H9 (cell line): Measurements from ENCODE around the gene CRACDL. TPM values are rescaled to one million over a fixed set of nuclear protein-coding genes. Genes with fewer than 3 reads are reported as not detected.

ENCODE experiments used
- DNase-seq: peaks from one replicate; pipeline ENCODE4 v3.0.0-alpha.2; 2017
- H2AFZ ChIP-seq: one replicate; pipeline ENCODE4 v1.6.1; 2013; ENCODE audit warnings: mild to moderate bottlenecking, low read length, control low read depth, moderate library complexity
- H2AK5ac ChIP-seq: 2 replicates; pipeline ENCODE4 v1.6.1; 2013; ENCODE audit warnings: low read length, control low read depth, mixed read lengths; ENCODE audit not compliant: insufficient read length
- H2BK120ac ChIP-seq: one replicate; pipeline ENCODE4 v1.6.1; 2013; ENCODE audit warnings: low read depth, mild to moderate bottlenecking, low read length, control low read depth, inconsistent platforms; ENCODE audit not compliant: poor library complexity, severe bottlenecking
- H2BK12ac ChIP-seq: 2 replicates; pipeline ENCODE4 v1.6.1; 2013; ENCODE audit warnings: low read length, control low read depth, mixed read lengths, low read depth; ENCODE audit not compliant: insufficient read length
- H2BK15ac ChIP-seq: 2 replicates; pipeline ENCODE4 v1.6.1; 2013; ENCODE audit warnings: low read depth, low read length, control low read depth
- H2BK20ac ChIP-seq: one replicate; pipeline ENCODE4 v1.6.1; 2013; ENCODE audit warnings: low read depth, mild to moderate bottlenecking, low read length, control low read depth, inconsistent platforms; ENCODE audit not compliant: poor library complexity, severe bottlenecking
- H2BK5ac ChIP-seq: 2 replicates; pipeline ENCODE4 v1.6.1; 2013; ENCODE audit warnings: low read length, control low read depth, mixed read lengths; ENCODE audit not compliant: insufficient read length
- H3K14ac ChIP-seq: 2 replicates; pipeline ENCODE4 v1.6.1; 2013; ENCODE audit warnings: low read length, control low read depth; ENCODE audit not compliant: insufficient read depth
- H3K18ac ChIP-seq: 2 replicates; pipeline ENCODE4 v1.6.1; 2013; ENCODE audit warnings: low read depth, mild to moderate bottlenecking, mixed read lengths, low read length, control low read depth; ENCODE audit not compliant: insufficient read length
- H3K23ac ChIP-seq: 2 replicates; pipeline ENCODE4 v1.6.1; 2013; ENCODE audit warnings: low read length, control low read depth, mixed read lengths, low read depth; ENCODE audit not compliant: insufficient read length
- H3K23me2 ChIP-seq: 2 replicates; pipeline ENCODE4 v1.6.1; 2013; ENCODE audit warnings: low read depth, mild to moderate bottlenecking, mixed read lengths, low read length, control low read depth; ENCODE audit not compliant: insufficient read length, poor library complexity, severe bottlenecking
- H3K27ac ChIP-seq: 2 replicates; pipeline ENCODE4 v1.5.1; 2013; ENCODE audit warnings: low read length, control low read depth, mixed read lengths, low read depth; ENCODE audit not compliant: insufficient read length
- H3K27me3 ChIP-seq: 2 replicates; pipeline ENCODE4 v1.6.1; 2013; ENCODE audit warnings: low read length, control low read depth, inconsistent platforms; ENCODE audit not compliant: insufficient read depth
- H3K4ac ChIP-seq: 2 replicates; pipeline ENCODE4 v1.6.1; 2013; ENCODE audit warnings: low read depth, mild to moderate bottlenecking, control low read depth, inconsistent platforms, low read length, moderate library complexity
- H3K4me1 ChIP-seq: 2 replicates; pipeline ENCODE4 v1.6.1; 2013; ENCODE audit warnings: low read length, control low read depth, inconsistent platforms; ENCODE audit not compliant: insufficient read depth
- H3K4me2 ChIP-seq: 2 replicates; pipeline ENCODE4 v1.6.1; 2013; ENCODE audit warnings: low read length, control low read depth, mixed read lengths; ENCODE audit not compliant: insufficient read length, insufficient read depth
- H3K56ac ChIP-seq: 2 replicates; pipeline ENCODE4 v1.6.1; 2013; ENCODE audit warnings: low read depth, mild to moderate bottlenecking, mixed read lengths, low read length, control low read depth; ENCODE audit not compliant: insufficient read length
- H3K79me1 ChIP-seq: 2 replicates; pipeline ENCODE4 v1.6.1; 2013; ENCODE audit warnings: low read depth, mild to moderate bottlenecking, moderate library complexity, low read length, control low read depth, inconsistent platforms; ENCODE audit not compliant: insufficient read depth, poor library complexity, severe bottlenecking
- H3K79me2 ChIP-seq: 2 replicates; pipeline ENCODE4 v1.6.1; 2013; ENCODE audit warnings: low read length, control low read depth, inconsistent platforms; ENCODE audit not compliant: insufficient read depth
- H3K9ac ChIP-seq: 2 replicates; pipeline ENCODE4 v1.6.1; 2013; ENCODE audit warnings: low read length, control low read depth, mixed read lengths; ENCODE audit not compliant: insufficient read length; ENCODE audit errors: extremely low read depth
- H3K9me3 ChIP-seq: one replicate; pipeline ENCODE4 v1.6.1; 2013; ENCODE audit warnings: low read depth, low read length, inconsistent platforms; ENCODE audit not compliant: control insufficient read depth
- H3T11ph ChIP-seq: one replicate; pipeline ENCODE4 v1.6.1; 2013; ENCODE audit warnings: mild to moderate bottlenecking, low read length, control low read depth, inconsistent platforms
- H4K20me1 ChIP-seq: one replicate; pipeline ENCODE4 v1.6.1; 2013; ENCODE audit not compliant: control insufficient read depth, insufficient read length, insufficient read depth
- H4K5ac ChIP-seq: 2 replicates; pipeline ENCODE4 v1.6.1; 2013; ENCODE audit warnings: low read depth, mild to moderate bottlenecking, mixed read lengths, low read length, control low read depth; ENCODE audit not compliant: insufficient read length
- H4K8ac ChIP-seq: replicated peaks from 2 replicates; pipeline ENCODE4 v1.6.1; 2013; ENCODE audit warnings: low read length, control low read depth, mixed read lengths, low read depth; ENCODE audit not compliant: insufficient read length
- H4K91ac ChIP-seq: 2 replicates; pipeline ENCODE4 v1.6.1; 2013; ENCODE audit warnings: low read depth, mild to moderate bottlenecking, moderate library complexity, mixed read lengths, low read length, control low read depth; ENCODE audit not compliant: insufficient read length
- H3K27ac Mint-ChIP-seq, 3 experiments: 2 replicates in 2 of 3; 3 replicates in 1 of 3; pipeline ENCODE4 v1.8.0; 2020 to 2021; ENCODE audit warnings: mixed read lengths in 3 of 3, mild to moderate bottlenecking in 1 of 3, moderate library complexity in 1 of 3
- H3K27me3 Mint-ChIP-seq: 2 replicates; pipeline ENCODE4 v1.8.0; 2021; ENCODE audit warnings: low read depth, mild to moderate bottlenecking, moderate library complexity, mixed read lengths
- H3K36me3 Mint-ChIP-seq, 3 experiments: 2 replicates in 2 of 3; 3 replicates in 1 of 3; pipeline ENCODE4 v1.8.0; 2020 to 2021; ENCODE audit warnings: low read depth in 3 of 3, mixed read lengths in 3 of 3; ENCODE audit not compliant: insufficient read depth in 1 of 3
- H3K4me1 Mint-ChIP-seq, 2 experiments: 2 replicates each; pipeline ENCODE4 v1.8.0; 2020; ENCODE audit warnings: mixed read lengths in 2 of 2
- H3K4me3 Mint-ChIP-seq, 2 experiments: 2 replicates in 1 of 2; 3 replicates in 1 of 2; pipeline ENCODE4 v1.8.0; 2020 to 2021; ENCODE audit warnings: mild to moderate bottlenecking in 2 of 2, mixed read lengths in 2 of 2, moderate library complexity in 1 of 2
- H3K9me3 Mint-ChIP-seq, 2 experiments: 2 replicates in 1 of 2; 3 replicates in 1 of 2; pipeline ENCODE4 v1.8.0; 2020; ENCODE audit warnings: mild to moderate bottlenecking in 2 of 2, mixed read lengths in 2 of 2, moderate library complexity in 1 of 2
- WGBS: extraction: QIAGEN DNeasy Blood & Tissue Kit; methylation state at CpG from one replicate; pipeline ENCODE4 v1.1.7; 2013; ENCODE audit warnings: missing lambda C conversion rate, low lambda C conversion rate, mixed read lengths; ENCODE audit not compliant: insufficient read length; ENCODE audit errors: extremely low coverage; 5-methylcytosine and 5-hydroxymethylcytosine counted together
- total RNA-seq: library from RNA; stranded (reverse); gene quantifications from 2 replicates; pipeline ENCODE4 v1.2.1, GENCODE V29; 2021
- TF ChIP-seq, protein P1 (sequence below): fragments of 200-600 bp; sonication (generic); conservative IDR thresholded peaks from 3 replicates; pipeline ENCODE4 v1.8.0; 2021; ENCODE audit warnings: antibody characterized with exemption, mild to moderate bottlenecking

Gene CRACDL
- total RNA-seq, 1 experiment from 2014 or later, result 0.48 TPM

GRCh38 chr2:98884658-98885057, 51.4 kb downstream of the CRACDL start:
- DNase-seq, result no peak
- no CpG with 5 or more reads among the region's 2 CpGs for WGBS
- Histone ChIP-seq H4K5ac (no peak overlapping the region), H2BK5ac (no peak overlapping the region), H2BK15ac (no peak overlapping the region), H3K23me2 (no peaks in the 10 kb centered on the region), H3T11ph (no peak overlapping the region), H3K79me2 (no peaks in the 10 kb centered on the region), H4K8ac (no peak overlapping the region), H3K4me1 (no peaks in the 10 kb centered on the region), H3K4ac (no peak overlapping the region), H3K56ac (no peak overlapping the region), H2BK120ac (no peak overlapping the region), H3K9me3 (peaks cover 5% of the 10 kb centered on the region), H3K18ac (no peak overlapping the region), H2BK12ac (no peak overlapping the region), H2BK20ac (no peak overlapping the region), H3K4me2 (no peak overlapping the region), H3K23ac (no peak overlapping the region), H3K27ac (no peak overlapping the region), H3K27me3 (no peaks in the 10 kb centered on the region), H4K91ac (no peak overlapping the region), H3K14ac (no peak overlapping the region), H3K9ac (no peak overlapping the region), H4K20me1 (no peaks in the 10 kb centered on the region), H3K79me1 (no peaks in the 10 kb centered on the region), H2AK5ac (no peak overlapping the region), H2AFZ (no peak overlapping the region)
- Mint-ChIP-seq H3K27ac (no peak overlapping the region), H3K36me3 (peaks cover 2 to 10% (median 7%) of the 10 kb centered on the region in 3 experiments; a peak in 6 of 7 replicates), H3K27me3 (peaks cover 7% of the 10 kb centered on the region; the same call in 1 of the 2 replicates), H3K9me3 (peaks cover 26 to 35% of the 10 kb centered on the region in 2 experiments), H3K4me3 (no peak overlapping the region), H3K4me1 (no peaks in the 10 kb centered on the region)
- TF ChIP-seq, protein P1, sequence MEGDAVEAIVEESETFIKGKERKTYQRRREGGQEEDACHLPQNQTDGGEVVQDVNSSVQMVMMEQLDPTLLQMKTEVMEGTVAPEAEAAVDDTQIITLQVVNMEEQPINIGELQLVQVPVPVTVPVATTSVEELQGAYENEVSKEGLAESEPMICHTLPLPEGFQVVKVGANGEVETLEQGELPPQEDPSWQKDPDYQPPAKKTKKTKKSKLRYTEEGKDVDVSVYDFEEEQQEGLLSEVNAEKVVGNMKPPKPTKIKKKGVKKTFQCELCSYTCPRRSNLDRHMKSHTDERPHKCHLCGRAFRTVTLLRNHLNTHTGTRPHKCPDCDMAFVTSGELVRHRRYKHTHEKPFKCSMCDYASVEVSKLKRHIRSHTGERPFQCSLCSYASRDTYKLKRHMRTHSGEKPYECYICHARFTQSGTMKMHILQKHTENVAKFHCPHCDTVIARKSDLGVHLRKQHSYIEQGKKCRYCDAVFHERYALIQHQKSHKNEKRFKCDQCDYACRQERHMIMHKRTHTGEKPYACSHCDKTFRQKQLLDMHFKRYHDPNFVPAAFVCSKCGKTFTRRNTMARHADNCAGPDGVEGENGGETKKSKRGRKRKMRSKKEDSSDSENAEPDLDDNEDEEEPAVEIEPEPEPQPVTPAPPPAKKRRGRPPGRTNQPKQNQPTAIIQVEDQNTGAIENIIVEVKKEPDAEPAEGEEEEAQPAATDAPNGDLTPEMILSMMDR, result no peak
